CD4-positive, alpha-beta T cell treated with Interferon alpha-2 for 1 hour (primary cell): ENCODE measurements around the gene SEMA3G.

ENCODE experiments used
- DNase-seq, 2 donors: peaks; one replicate each; pipeline ENCODE4 v3.0.0-alpha.2; 2020 to 2022

Gene SEMA3G

GRCh38 chr3:52407779-52408178, 37.1 kb downstream of the SEMA3G start:
- DNase-seq: no peak

DNA sequence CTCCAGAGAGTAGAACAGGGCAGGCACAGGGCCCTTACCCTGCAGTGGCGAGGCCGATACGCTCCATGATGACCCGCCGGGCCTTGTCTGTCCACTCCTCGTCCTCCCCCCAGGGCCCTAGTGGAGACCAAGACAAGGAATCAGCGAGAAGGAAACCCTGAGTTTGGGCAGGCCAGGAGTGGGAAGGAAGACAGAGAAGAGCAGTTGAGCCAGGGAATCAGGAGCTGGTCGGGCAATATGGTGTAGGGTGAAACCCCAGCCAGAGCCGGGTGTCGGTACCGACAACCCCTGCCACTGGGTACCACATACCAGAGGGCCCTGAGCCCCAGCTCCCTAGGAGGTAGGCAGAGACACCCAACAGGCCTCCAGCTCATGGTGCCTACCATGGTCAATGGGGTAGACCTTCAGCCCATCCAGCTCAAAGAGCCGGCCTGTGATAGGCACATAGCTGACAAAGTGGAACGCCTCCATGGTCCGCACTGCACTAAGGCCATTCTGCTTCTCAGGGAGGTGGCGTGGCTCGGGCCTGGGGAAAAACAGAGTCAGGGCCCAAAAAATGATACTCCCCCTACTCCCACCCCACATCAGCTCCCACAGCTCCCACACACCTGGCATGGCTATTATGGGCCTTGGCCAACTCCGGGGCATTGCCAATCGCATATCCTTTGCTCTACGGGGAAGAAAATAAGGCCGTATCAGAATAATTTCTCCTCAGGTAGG, 38.0 kb downstream of the SEMA3G start:
- no peak for DNase-seq

GRCh38 chr3:52406231-52406661, 38.7 kb downstream of the SEMA3G start:
- DNase-seq: no peak

GRCh38 chr3:52405601-52406110, 39.2 kb downstream of the SEMA3G start:
- no peak for DNase-seq

- no peak for DNase-seq
These were observed 39.8 kb downstream of the SEMA3G start for GRCh38 chr3:52405066-52405465.

GRCh38 chr3:52404391-52404790, 40.5 kb downstream of the SEMA3G start:
- no peak for DNase-seq

- DNase-seq: no peak
These were observed 40.9 kb downstream of the SEMA3G start for GRCh38 chr3:52403955-52404354.

- DNase-seq: no peak
These were observed 41.5 kb downstream of the SEMA3G start for GRCh38 chr3:52403271-52403841.

DNA sequence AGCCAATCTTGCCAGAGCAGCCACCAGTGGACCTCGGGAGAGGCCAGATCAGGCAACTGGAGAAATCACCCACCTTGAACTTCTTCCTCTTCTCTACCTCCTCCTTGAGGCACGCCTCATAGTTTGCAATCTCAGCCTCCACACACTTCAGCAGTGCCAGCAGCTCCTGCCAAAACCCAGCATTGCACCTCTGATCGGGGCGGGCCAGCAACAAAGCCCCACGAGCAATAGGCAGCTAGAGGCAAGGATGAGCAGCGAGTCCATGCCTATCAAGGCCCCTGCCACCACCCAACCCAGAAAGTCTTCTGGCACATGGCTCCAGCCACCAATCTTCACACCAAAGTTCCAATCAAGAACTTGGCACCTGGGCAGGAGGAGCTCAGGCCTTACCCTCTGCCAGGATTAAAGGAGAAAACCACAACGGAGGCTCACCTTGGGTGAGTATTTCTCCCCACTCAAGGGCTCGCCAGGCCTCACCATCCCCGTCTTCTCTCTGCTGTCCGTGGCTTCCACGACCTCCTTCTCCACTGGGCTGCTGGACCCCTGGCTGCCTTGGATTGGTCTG, 42.1 kb downstream of the SEMA3G start:
- no peak for DNase-seq

- no peak for DNase-seq
These were observed 42.8 kb downstream of the SEMA3G start for GRCh38 chr3:52402101-52402521.

GRCh38 chr3:52401551-52401950, 43.4 kb downstream of the SEMA3G start:
- DNase-seq: no peak

GRCh38 chr3:52401021-52401420, 43.9 kb downstream of the SEMA3G start:
- no peak for DNase-seq

- no peak for DNase-seq
These were observed 44.6 kb downstream of the SEMA3G start for GRCh38 chr3:52400275-52400793.

GRCh38 chr3:52399593-52399992, 45.3 kb downstream of the SEMA3G start:
- no peak for DNase-seq

GRCh38 chr3:52399131-52399530, 45.8 kb downstream of the SEMA3G start:
- no peak for DNase-seq

DNA sequence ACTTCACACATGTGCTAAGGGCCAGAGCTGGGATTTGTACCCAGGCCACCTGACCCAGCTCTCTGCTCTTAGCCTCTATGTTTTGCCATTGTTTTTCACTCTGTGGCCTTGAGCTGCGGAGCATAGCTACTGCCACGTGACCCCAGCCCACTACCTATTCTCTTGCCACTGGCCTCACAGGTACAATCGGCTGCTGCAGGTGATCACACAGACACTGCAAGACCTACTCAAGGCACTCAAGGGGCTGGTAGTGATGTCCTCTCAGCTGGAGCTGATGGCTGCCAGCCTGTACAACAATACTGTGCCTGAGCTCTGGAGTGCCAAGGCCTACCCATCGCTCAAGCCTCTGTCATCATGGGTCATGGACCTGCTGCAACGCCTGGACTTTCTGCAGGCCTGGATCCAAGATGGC, 46.2 kb downstream of the SEMA3G start:
- DNase-seq: no peak

DNA sequence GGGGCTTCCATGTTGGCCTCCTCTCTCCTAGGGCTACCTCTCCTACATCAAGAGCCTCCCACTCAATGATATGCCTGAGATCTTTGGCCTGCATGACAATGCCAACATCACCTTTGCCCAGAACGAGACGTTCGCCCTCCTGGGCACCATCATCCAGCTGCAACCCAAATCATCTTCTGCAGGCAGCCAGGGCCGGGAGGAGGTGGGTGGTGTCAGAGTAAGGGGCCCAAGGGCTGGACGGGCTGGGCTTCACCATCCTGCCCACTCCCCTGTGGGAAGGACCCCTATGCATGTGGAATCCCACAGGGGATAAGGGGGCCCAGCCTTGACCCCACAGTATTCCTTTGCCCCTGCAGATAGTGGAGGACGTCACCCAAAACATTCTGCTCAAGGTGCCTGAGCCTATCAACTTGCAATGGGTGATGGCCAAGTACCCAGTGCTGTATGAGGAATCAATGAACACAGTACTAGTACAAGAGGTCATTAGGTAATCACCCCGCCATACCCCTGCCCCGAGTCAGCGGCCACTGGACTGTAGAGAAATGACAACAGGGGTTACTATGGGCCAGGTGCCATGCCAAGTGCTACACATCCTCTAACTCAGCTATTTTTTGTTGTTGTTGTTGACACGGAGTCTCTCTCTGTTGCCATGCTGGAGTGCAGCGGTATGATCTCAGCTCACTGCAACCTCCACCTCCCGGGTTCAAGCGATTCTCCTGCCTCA, 47.1 kb downstream of the SEMA3G start:
- DNase-seq: no peak

- no peak for DNase-seq
These were observed 47.9 kb downstream of the SEMA3G start for GRCh38 chr3:52396907-52397591.

GRCh38 chr3:52396011-52396906, 48.6 kb downstream of the SEMA3G start:
- DNase-seq: no peak

GRCh38 chr3:52395503-52395865, 49.4 kb downstream of the SEMA3G start:
- no peak for DNase-seq

- no peak for DNase-seq
These were observed 50.0 kb downstream of the SEMA3G start for GRCh38 chr3:52394751-52395502.
